GM12878 (cell line): ENCODE measurements around the gene DMRT1. TPM values are rescaled to one million over a fixed set of nuclear protein-coding genes. Genes with fewer than 3 reads are reported as not detected.

Experiments
- ATAC-seq: fragments of 200-7000 bp; cut with Tn5 transposase; 3 replicates; pipeline ENCODE4 v1.9.1; 2020; ENCODE audit warnings: mild to moderate bottlenecking, moderate library complexity
- BruUV-seq: library from RNA; stranded (reverse); fragments of 400-500 nt; replicated peaks from 2 replicates; lab custom pipeline; 2021; lab: Mats Ljungman, UMichigan
- CTCF ChIA-PET: fragments of 300-600 bp; sonication (Branson Sonifier 250); formaldehyde crosslinking; extraction: SDS; loops from one replicate; lab custom pipeline; 2021; ENCODE audit warnings: inconsistent platforms; lab: Yijun Ruan, JAX
- POLR2A ChIA-PET: fragments of 350-600 bp; formaldehyde crosslinking; extraction: SDS; loops from one replicate; lab custom pipeline; 2021; ENCODE audit warnings: inconsistent platforms; lab: Charles Lee
- RAD21 ChIA-PET: fragments of 300-600 bp; sonication (Branson Sonifier 250); formaldehyde crosslinking; loops from one replicate; lab custom pipeline; 2023; ENCODE audit warnings: antibody characterized with exemption; ENCODE audit not compliant: unreplicated experiment; lab: Charles Lee
- SMC1A ChIA-PET: fragments of 300-600 bp; sonication (Branson Sonifier 250); formaldehyde crosslinking; loops from one replicate; lab custom pipeline; 2023; ENCODE audit not compliant: unreplicated experiment, uncharacterized antibody; lab: Charles Lee
- DNase-seq: peaks from one replicate; pipeline ENCODE4 v3.0.0-alpha.2; 2011; ENCODE audit warnings: low read depth, low spot score
- FAIRE-seq: peaks from 3 replicates; lab custom pipeline; 2011; peaks lifted over from hg19 to GRCh38; lab: Jason Lieb, UNC
- H2AFZ ChIP-seq: 2 replicates; pipeline ENCODE4 v1.6.0; 2011; ENCODE audit warnings: low read depth, low read length, control low read depth; ENCODE audit not compliant: control insufficient read depth
- H3K27ac ChIP-seq: 2 replicates; pipeline ENCODE4 v1.5.1; 2011; ENCODE audit warnings: control low read depth; ENCODE audit not compliant: control insufficient read depth, insufficient read depth
- H3K27me3 ChIP-seq, 2 experiments: replicated peaks in 1 of 2; 2 replicates each; pipeline versions ENCODE4 v1.6.0 to v1.6.1; 2011; ENCODE audit warnings: low read length in 1 of 2; ENCODE audit not compliant: control insufficient read depth in 2 of 2, insufficient read depth in 2 of 2
- H3K36me3 ChIP-seq, 2 experiments: 2 replicates each; pipeline ENCODE4 v1.5.1; 2011; ENCODE audit warnings: low read length in 1 of 2; ENCODE audit not compliant: control insufficient read depth in 2 of 2, insufficient read depth in 2 of 2
- H3K4me1 ChIP-seq: 2 replicates; pipeline ENCODE4 v1.6.1; 2011; ENCODE audit warnings: mild to moderate bottlenecking, low read length, moderate library complexity, mixed read lengths; ENCODE audit not compliant: control insufficient read depth, insufficient read depth
- H3K4me2 ChIP-seq: 2 replicates; pipeline ENCODE4 v1.6.0; 2011; ENCODE audit warnings: control low read depth; ENCODE audit not compliant: control insufficient read depth, insufficient read depth
- H3K4me3 ChIP-seq: fragments of 200-600 bp; sonication (generic); 2 replicates; pipeline ENCODE4 v1.5.1; 2016
- H3K79me2 ChIP-seq: 2 replicates; pipeline ENCODE4 v1.6.0; 2011; ENCODE audit warnings: low read length; ENCODE audit not compliant: control insufficient read depth, insufficient read depth
- H3K9ac ChIP-seq: 2 replicates; pipeline ENCODE4 v1.8.0; 2011; ENCODE audit warnings: low read length, control low read depth, mixed read lengths; ENCODE audit not compliant: control insufficient read depth, insufficient read depth
- H3K9me3 ChIP-seq: replicated peaks from 3 replicates; pipeline ENCODE4 v1.5.1; 2011; ENCODE audit warnings: mild to moderate bottlenecking, low read length; ENCODE audit not compliant: control insufficient read depth, insufficient read depth
- H4K20me1 ChIP-seq: 2 replicates; pipeline ENCODE4 v1.6.0; 2011; ENCODE audit not compliant: control insufficient read depth, insufficient read depth
- CBFB ChIP-seq: IDR thresholded peaks from 2 replicates; pipeline ENCODE4 v1.6.1; 2016; ENCODE audit warnings: antibody characterized with exemption, low read depth
- CHD1 ChIP-seq: IDR thresholded peaks from 2 replicates; pipeline ENCODE4 v1.6.1; 2012; ENCODE audit warnings: low read depth, low read length, improper control_type of control experiment
- EP300 ChIP-seq, 2 experiments: fragments of 150-350 bp in 1 of 2; IDR thresholded peaks; 2 replicates each; pipeline ENCODE4 v1.6.1; 2011 to 2012; ENCODE audit warnings: low read depth in 2 of 2, low read length in 2 of 2, borderline replicate concordance in 1 of 2, improper control_type of control experiment in 1 of 2, inconsistent platforms in 1 of 2; ENCODE audit not compliant: control insufficient read depth in 1 of 2
- FOXM1 ChIP-seq: IDR thresholded peaks from 2 replicates; pipeline ENCODE4 v1.6.1; 2012; ENCODE audit warnings: low read depth, mild to moderate bottlenecking, inconsistent platforms, low read length, moderate library complexity
- LARP7 ChIP-seq: fragments of 450-650 bp; IDR thresholded peaks from 2 replicates; pipeline ENCODE4 v1.6.1; 2017; ENCODE audit warnings: mild to moderate bottlenecking
- TARDBP ChIP-seq: IDR thresholded peaks from 2 replicates; pipeline ENCODE4 v1.6.1; 2016; ENCODE audit warnings: borderline replicate concordance
- ZNF274 ChIP-seq: IDR thresholded peaks from one replicate; pipeline ENCODE4 v1.8.0; 2011; ENCODE audit not compliant: insufficient read length, insufficient read depth
- WGBS: methylation state at CpG from one replicate; pipeline ENCODE4 v1.1.6; 2016; ENCODE audit warnings: low lambda C conversion rate; ENCODE audit not compliant: insufficient replicate concordance, insufficient coverage; ENCODE audit errors: missing lambda C conversion rate; 5-methylcytosine and 5-hydroxymethylcytosine counted together
- in situ Hi-C: fragments of 300-500 bp; cut with MboI; formaldehyde crosslinking; loops from 9 replicates; pipeline ENCODE4 v1.14.3; 2018; ENCODE audit warnings: mixed read lengths
- intact Hi-C: fragments of 100-400 bp; cut with micrococcal nuclease; formaldehyde crosslinking; loops from one replicate; pipeline ENCODE4 v1.14.2; 2022; ENCODE audit not compliant: unreplicated experiment
- polyA plus RNA-seq, 11 experiments: library from polyadenylated mRNA; depleted of rRNA in 4 of 11; unstranded in 6 of 11; stranded (reverse) in 5 of 11; fragments of >200 nt; fragmentation: Nextera tagmentation in 4 of 11; fragmentation: Illumina TruSeq in 1 of 11; extraction: Ambion mirVana in 4 of 11; extraction: Trizol in 1 of 11; gene quantifications; 1 replicate in 1 of 11; 2 replicates in 10 of 11; pipeline versions ENCODE4 v1.2.1 to v1.2.3, GENCODE V29; 2011 to 2016; ENCODE audit warnings: inconsistent platforms in 2 of 11, missing spikeins in 2 of 11, low read depth in 1 of 11
- total RNA-seq, 4 experiments: library from RNA; depleted of rRNA in 3 of 4; stranded (reverse); fragments of >200 nt in 3 of 4; fragmentation: Illumina TruSeq in 1 of 4; extraction: Trizol in 1 of 4; gene quantifications; 2 replicates each; pipeline versions ENCODE4 v1.2.1 to v1.2.3, GENCODE V29; 2013 to 2021
- TF ChIP-seq, protein P1 (sequence below): IDR thresholded peaks from 2 replicates; pipeline ENCODE4 v1.6.1; 2012; ENCODE audit warnings: low read depth, low read length, improper control_type of control experiment

DMRT1 gene
- total and polyA plus RNA-seq, 10 of the 15 experiments (the other 5 are each of a cell fraction or from before 2014, with no cell fraction given) = 0.06 to 1.9 (median 0.24) TPM

DNA sequence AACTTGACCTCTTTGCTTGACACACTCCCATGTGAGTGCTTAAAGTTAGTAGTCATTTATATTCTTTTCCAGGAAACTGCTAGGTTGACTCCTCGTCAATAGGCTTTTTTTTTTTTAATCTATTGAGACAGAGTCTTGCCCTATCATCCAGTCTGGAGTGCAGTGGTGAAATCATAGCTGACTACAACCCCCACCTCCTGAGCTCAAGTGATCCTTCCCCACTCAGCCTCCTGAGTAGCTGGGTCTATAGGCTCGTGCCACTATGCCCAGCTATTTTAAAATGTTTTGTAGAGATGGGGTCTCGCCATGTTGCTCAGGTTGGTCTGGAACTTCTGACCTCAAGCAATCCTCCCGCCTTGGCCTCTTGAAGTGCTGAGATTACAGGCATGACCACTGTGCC is 34.9 kb downstream of the DMRT1 start:
- ChIA-PET RAD21 (interaction anchor here (0.8 to 1.5 kb wide), 6 partner anchors 13 to 23 kb away, joined by 3 to 5 read pairs (median 4); no protein-coding TSS in a partner anchor), CTCF (interaction anchor here (0.8 to 3.4 kb wide), 10 partner anchors 11 to 133 kb away, joined by 3 to 11 read pairs (median 4); no protein-coding TSS in a partner anchor), POLR2A (no interaction called here), SMC1A (interaction anchor here (0.6 to 2.8 kb wide), 10 partner anchors 10 to 128 kb away, joined by 3 to 9 read pairs (median 4); no protein-coding TSS in a partner anchor)
- Histone ChIP-seq H3K4me3 (no peak overlapping the region), H3K4me2 (no peak overlapping the region), H3K79me2 (no peaks in the 10 kb centered on the region), H3K9ac (no peak overlapping the region), H3K4me1 (no peaks in the 10 kb centered on the region), H3K27me3 (no peaks in the 10 kb centered on the region), H2AFZ (no peak overlapping the region), H3K36me3 (no peaks in the 10 kb centered on the region), H4K20me1 (no peaks in the 10 kb centered on the region), H3K27ac (no peak overlapping the region), H3K9me3 (no peaks in the 10 kb centered on the region)
- in situ Hi-C loops (no loop called here), intact Hi-C loops (no loop called here)
- 9% methylated on average over 4 of the region's 4 CpGs for WGBS
- DNase-seq (no peak), FAIRE-seq (no peak), ATAC-seq (no peak)
- TF ChIP-seq CHD1 = no peak
- no peak for TF ChIP-seq FOXM1
- no peak for TF ChIP-seq EP300 (IDR thresholded peaks at IDR 0.05; ENCODE audit: borderline replicate concordance in 1 of 2, control insufficient read depth in 1 of 2, low read depth in 2 of 2, low read length in 2 of 2)
- no TSS peak for BruUV-seq

DNA sequence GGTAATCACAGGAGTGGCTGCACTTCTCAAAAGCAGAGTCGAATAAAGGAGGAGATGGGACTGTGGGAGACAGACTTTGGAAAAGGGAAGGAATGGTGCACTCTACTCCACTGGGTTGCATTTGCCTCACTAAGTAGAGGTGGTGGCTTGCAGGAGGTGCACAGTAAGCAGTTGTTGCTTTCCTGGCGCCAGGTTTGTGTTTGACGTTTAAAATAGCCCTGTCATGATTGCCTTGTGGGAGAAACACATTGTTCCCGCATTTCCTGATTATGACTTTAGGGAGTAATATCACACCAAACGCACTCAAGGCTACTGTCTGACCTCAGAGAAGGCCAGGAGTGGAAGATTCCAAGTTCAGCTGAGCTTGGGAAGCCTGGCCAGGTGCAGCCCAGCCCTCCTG is 36.7 kb downstream of the DMRT1 start:
- no peak for ATAC-seq
- ChIA-PET RAD21 (interaction anchor here (0.6 to 1.3 kb wide), 3 partner anchors 10 to 126 kb away, joined by 3 to 4 read pairs (median 3); no protein-coding TSS in a partner anchor), SMC1A (interaction anchor here (0.9 to 3.3 kb wide), 7 partner anchors 10 to 130 kb away, joined by 3 to 13 read pairs (median 7); no protein-coding TSS in a partner anchor), CTCF (interaction anchor here (0.6 to 3.4 kb wide), 5 partner anchors 10 to 127 kb away, joined by 3 to 11 read pairs (median 4); no protein-coding TSS in a partner anchor), POLR2A (interaction anchor here (0.8 kb wide), 1 partner anchor 9 kb away, joined by 3 read pairs; no protein-coding TSS in a partner anchor)
- TF ChIP-seq LARP7 (no peak), TARDBP (no peak), ZNF274 (no peak), CBFB (no peak)
- TF ChIP-seq, protein P1, sequence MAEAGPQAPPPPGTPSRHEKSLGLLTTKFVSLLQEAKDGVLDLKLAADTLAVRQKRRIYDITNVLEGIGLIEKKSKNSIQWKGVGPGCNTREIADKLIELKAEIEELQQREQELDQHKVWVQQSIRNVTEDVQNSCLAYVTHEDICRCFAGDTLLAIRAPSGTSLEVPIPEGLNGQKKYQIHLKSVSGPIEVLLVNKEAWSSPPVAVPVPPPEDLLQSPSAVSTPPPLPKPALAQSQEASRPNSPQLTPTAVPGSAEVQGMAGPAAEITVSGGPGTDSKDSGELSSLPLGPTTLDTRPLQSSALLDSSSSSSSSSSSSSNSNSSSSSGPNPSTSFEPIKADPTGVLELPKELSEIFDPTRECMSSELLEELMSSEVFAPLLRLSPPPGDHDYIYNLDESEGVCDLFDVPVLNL = no peak
- DNase-seq = no peak
- H3K79me2 ChIP-seq = no peaks in the 10 kb centered on the region
- no peaks in the 10 kb centered on the region for H4K20me1 ChIP-seq
- H3K4me2 ChIP-seq = no peak overlapping the region
- no TSS peak for BruUV-seq
- WGBS = 11% methylated on average over 5 of the region's 5 CpGs
- H2AFZ ChIP-seq = no peak overlapping the region
- H3K36me3 ChIP-seq = no peaks in the 10 kb centered on the region
- H3K9ac ChIP-seq = no peak overlapping the region
- H3K4me1 ChIP-seq = no peaks in the 10 kb centered on the region
- no peak overlapping the region for H3K4me3 ChIP-seq
- no peaks in the 10 kb centered on the region for H3K27me3 ChIP-seq
- no peak overlapping the region for H3K27ac ChIP-seq
- intact Hi-C loops = no loop called here
- FAIRE-seq = no peak
- in situ Hi-C loops = no loop called here
- H3K9me3 ChIP-seq = no peaks in the 10 kb centered on the region
